AG09319 (cell line): ENCODE results near the gene CD207.
A peak's percentile ranks its signal among the peaks of the same experiment; 100 is the strongest.
"Not testable (repeated sequence)": the region's sequence is repeated elsewhere in the genome, so short reads cannot be mapped to it uniquely, and the experiment has no call there.

ENCODE experiments used
- DNase-seq: peaks from one replicate; pipeline ENCODE4 v3.0.0-alpha.2; 2010; ENCODE audit warnings: low read depth; ENCODE audit errors: extremely low read depth
- TF ChIP-seq, protein P1 (sequence below): IDR thresholded peaks from 2 replicates; pipeline ENCODE4 v1.5.1; 2011; ENCODE audit warnings: low read depth, mild to moderate bottlenecking, inconsistent platforms, low read length, moderate library complexity

The CD207 gene

DNA sequence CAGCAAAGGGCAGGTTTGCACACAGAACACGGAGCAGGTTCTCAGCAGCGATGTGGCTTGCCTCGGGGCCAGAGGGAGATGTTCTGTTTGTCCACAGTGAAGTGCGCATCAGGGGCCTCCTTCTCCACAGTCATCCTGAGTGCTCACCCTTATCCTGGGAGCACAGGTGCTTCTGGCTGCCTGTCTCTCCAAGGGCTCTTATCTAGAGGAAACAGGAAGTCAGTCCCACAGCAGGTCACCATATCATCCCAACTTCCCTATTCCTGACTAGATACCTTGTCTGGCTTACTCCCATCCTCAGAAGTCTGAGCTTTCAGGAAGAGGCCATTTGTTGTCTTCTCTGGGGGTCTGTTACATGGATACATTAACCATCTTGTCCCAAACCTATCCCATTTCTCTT lies at the start of gene CD207:
Gene CD207, minus strand, starts transcription at position 174 of the 400 bp plus-strand sequence. Its CDS starts 40 bp downstream, at position 134.
- TF ChIP-seq, protein P1, sequence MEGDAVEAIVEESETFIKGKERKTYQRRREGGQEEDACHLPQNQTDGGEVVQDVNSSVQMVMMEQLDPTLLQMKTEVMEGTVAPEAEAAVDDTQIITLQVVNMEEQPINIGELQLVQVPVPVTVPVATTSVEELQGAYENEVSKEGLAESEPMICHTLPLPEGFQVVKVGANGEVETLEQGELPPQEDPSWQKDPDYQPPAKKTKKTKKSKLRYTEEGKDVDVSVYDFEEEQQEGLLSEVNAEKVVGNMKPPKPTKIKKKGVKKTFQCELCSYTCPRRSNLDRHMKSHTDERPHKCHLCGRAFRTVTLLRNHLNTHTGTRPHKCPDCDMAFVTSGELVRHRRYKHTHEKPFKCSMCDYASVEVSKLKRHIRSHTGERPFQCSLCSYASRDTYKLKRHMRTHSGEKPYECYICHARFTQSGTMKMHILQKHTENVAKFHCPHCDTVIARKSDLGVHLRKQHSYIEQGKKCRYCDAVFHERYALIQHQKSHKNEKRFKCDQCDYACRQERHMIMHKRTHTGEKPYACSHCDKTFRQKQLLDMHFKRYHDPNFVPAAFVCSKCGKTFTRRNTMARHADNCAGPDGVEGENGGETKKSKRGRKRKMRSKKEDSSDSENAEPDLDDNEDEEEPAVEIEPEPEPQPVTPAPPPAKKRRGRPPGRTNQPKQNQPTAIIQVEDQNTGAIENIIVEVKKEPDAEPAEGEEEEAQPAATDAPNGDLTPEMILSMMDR, result no peak
- DNase-seq, result no peak

DNA sequence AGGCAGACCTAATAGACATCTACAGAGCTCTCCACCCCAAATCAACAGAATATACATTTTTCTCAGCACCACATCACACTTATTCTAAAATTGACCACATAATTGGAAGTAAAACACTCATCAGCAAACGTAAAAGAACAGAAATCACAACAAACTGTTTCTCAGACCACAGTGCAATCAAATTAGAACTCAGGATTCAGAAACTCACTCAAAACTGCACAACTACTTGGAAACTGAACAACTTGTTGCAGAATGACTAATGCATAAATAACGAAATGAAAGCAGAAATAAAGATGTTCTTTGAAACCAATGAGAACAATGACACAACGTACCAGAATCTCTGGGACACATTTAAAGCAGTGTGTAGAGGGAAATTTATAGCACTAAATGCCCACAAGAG lies 42.9 kb upstream of the CD207 start:
- DNase-seq, result not testable (repeated sequence)

DNA sequence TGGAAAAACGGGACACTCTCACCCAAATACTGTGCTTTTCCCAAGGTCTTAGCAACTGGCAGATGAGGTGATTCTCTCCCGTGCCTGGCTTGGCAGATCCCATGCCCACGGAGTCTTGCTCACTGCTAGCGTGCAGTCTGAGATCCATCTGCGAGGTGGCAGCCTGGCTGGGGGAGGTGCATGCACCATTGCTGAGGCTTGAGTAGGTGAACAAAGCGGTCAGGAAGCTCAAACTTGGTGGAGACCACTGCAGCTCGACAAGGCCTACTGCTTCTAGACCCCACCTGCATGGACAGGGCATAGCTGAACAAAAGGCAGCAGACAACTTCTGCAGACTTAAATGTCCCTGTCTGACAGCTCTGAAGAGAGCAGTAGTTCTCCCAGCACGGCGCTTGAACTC lies 40.5 kb upstream of the CD207 start:
- DNase-seq, result not testable (repeated sequence)

DNA sequence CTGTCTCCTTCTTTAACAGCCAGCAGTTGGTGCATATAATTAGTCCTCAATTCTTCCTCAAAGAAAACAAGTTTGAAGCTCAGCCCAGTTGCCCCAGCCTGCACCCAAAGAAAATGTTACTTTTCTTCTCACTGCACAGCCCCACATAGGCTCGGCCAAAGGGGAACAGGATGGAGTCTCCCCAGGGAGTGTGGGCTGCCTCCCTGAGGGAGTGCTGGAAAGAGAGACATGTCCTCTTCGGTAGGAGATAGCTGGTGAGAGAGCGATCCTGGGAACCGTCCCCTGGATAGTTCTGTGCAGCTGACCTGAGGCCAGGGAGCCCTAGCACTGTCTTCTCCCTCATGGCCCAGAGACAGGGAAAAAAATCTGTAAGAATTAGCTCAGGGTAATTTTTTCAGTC lies 37.9 kb upstream of the CD207 start:
- no peak for DNase-seq
- TF ChIP-seq, protein P1, result no peak

DNA sequence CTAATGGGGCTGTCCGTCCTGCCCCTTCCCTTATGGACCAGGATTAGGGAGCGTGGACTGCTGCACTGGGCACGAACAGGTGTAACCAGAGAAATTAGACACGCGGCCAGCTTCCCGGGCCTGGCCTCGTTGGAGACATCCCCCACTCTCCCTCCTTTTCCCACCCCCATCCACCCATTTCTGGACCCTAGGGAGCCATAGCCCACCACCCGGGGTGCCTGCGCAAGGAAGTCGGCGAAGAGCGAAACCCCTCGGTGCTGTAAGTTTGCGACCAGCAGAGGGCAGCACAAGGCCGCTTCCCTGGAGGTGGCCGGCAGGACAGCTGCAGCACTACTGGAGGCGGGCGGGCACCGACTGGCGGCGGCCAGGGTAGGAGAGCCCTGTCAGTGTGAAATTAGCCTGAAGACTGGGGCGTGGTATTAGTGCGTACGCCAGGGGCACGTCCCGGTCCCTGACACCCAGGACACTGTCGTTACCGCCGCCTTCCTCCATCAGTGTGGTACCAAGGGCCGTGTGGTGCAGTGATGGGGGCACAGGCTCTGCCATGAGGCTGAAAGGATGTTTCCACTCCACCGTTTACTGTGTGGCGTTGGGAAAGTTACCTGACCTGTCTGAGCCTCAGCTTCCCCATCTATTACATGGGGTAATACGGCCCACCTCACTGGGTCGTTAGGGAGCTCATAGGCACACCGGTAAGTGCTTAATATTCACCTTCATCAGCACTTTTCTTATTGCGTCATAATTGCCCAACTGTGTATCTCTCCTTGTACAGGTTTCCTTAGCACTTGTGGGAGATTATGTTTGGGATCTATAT lies 36.0 kb upstream of the CD207 start:
- peak; percentile 41 for DNase-seq
- TF ChIP-seq, protein P1, result peak; percentile 89

DNA sequence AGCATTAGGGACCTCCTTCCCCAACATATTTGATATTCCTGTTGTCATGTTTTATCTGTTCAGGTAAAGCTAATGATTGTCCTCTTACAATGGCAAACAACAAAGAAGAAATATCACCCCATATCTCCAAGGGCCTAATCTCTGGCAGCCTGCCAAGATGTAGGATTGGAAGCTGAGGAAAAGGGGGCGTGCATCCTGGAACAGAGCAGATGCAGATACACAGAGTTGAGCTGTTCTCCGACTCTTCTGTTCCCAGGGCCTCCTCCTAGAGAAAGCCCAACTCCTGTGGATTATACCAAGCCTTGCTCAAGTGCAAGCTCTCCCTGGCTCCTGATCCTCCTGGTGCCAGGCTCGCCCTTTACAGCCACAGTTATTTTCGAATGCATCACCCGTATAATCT lies 35.2 kb upstream of the CD207 start:
- TF ChIP-seq, protein P1, result no peak
- no peak for DNase-seq

DNA sequence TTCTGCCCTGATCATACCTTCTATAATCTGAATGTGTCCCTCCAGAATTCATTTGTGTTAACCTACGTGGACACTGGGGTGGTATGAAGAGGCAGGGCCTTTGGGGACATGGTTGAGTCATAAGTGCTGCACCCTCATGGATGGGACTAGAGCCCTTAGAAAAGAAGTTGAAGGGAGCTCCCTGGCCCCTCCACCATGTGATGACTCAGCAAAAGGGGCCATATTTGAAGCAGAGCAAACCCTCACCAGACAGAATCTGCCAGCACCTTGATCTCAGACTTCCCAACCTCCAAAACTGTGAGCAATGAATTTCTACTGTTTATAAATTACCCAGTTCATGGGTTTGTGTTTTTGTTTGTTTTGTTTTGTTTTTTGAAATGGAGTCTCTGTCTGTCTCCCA lies 33.4 kb upstream of the CD207 start:
- TF ChIP-seq, protein P1, result no peak
- DNase-seq, result no peak

DNA sequence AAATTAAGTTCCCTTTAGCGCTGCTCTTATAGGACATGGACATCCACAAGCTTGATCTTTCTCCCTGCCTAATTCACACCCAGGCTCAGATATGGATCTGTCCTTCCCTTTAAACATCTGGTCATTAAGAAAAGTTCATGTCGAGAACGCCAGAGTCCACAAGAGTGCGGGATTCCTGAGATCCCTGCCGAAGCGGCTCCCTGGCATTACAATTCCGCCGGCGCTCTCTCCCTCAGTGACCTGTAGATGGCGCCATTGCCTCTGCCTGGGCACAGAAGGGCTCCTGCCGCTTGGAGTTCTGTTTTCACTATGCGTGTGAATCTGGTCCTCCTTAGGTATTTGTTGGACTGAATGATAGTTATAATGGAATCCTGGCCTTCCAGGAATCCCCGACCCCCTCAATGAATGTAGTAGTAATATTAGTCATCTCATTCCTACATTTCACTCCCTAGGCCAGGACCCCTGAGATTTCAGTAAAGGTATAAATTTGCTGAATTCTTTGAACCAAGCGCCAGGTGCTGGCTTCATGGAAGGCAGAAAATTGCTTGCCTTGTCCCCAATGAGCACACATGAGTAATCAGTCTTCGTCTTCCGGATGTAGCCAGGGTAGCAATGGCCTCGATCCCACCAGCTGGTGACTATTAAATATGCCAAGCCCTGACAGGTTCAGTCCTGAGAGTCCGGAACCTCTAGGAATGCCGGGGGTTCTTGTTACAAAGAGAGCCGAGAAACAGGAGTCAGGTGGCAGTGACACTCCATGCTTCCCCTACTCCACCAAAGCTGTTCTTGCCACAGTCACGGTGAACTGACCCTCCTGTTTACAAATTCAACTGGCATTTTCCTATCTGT lies 26.4 kb upstream of the CD207 start:
- DNase-seq, result peak; percentile 36

More for the DNA sequence above, 26.4 kb upstream of the CD207 start:
- TF ChIP-seq, protein P1, result peak; percentile 99
